GM21786 (cell line): ENCODE data around the gene CIAPIN1.
"Not testable (repeated sequence)": the region's sequence is repeated elsewhere in the genome, so short reads cannot be mapped to it uniquely, and the experiment has no call there.

Experiments used
- ATAC-seq: cut with Tn5 transposase; IDR thresholded peaks from one replicate; pipeline ENCODE4 v1.9.1; 2021; ENCODE audit not compliant: unreplicated experiment

The CIAPIN1 gene

GRCh38 chr16:57444711-57445110 lies 2.5 kb downstream of the CIAPIN1 start:
- ATAC-seq: no peak

DNA sequence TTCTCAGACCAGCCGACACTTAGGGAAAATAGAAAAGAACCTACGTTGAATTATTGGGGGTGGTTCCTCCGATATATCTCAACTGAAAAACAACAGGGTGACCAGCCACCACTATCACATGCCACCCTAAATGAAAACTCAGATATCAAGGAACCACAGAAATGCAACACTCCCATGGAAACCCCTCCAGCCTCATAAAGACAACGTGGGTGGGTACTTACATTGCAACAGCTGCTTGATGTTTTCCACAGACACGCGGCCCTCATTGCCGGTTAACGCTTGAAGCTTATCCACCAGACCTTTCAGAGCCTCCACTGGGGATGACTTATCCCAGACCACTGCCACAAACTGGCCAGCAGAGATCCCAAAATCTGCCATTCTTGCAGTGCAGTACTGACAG lies 6.6 kb downstream of the CIAPIN1 start:
- not testable (repeated sequence) for ATAC-seq

GRCh38 chr16:57439947-57440346 lies 7.2 kb downstream of the CIAPIN1 start:
- not testable (repeated sequence) for ATAC-seq

- no peak for ATAC-seq
Observed at GRCh38 chr16:57435838-57436237, 11.3 kb downstream of the CIAPIN1 start.

- no peak for ATAC-seq
Observed at GRCh38 chr16:57434003-57434402, 13.2 kb downstream of the CIAPIN1 start.

GRCh38 chr16:57432989-57433388 lies 14.2 kb downstream of the CIAPIN1 start:
- ATAC-seq: no peak

DNA sequence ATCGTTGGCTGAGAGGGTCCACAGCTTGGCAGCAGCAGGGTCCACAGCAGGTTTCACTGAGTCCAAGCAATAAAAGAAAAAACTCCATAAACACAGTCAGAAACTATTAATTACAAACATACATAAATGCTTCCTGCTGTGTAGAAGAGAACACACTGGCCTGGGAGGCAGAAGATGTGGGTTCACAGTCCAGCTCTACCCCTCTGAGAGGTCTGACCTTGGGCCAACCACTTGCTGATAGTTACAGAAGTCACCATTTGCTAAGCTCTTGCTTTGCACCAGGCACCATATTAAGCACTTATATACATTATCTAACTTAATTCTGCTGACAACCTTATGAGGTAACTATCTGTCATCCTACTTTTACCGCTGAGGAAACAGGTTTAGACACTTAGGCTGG lies 14.7 kb downstream of the CIAPIN1 start:
- no peak for ATAC-seq

DNA sequence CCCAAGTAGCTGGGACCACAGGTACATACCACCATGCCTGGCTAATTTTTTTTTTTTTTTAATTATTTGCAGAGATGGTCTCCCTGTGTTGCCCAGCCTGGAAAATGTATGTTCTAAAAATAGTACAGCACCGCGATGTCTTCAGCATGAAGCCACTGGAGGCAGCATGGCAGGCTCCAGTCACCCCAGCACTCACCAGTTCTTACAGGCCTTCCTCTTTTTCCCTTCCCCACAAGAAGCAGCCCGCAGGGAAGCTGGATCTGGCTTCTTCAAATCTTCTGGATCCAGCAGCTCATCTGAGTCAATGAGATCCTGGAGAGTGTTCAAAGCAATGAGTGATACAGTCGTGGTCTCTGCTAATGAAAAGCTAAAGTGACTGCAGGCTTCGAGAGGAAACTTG lies 16.2 kb downstream of the CIAPIN1 start:
- no peak for ATAC-seq

- no peak for ATAC-seq
Observed at GRCh38 chr16:57427824-57428223, 19.4 kb downstream of the CIAPIN1 start.

DNA sequence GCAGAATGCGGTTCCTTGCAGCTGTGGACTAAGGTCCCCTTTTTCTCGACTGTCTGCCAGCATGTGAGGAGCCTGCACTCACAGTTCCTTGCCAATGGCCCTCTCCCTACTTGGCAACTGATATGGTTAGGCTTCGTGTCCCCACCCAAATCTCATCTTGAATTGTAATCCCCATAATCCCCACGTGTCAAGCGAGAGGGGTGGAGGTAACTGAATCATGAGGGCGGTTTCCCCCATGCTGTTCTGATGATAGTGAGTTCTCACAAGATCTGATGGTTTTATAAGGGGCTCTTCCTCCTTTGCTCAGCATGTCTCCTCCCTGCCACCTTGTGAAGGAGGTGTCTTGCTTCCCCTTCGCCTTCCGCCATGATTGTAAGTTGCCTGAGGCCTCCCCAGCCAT lies 19.9 kb downstream of the CIAPIN1 start:
- no peak for ATAC-seq

DNA sequence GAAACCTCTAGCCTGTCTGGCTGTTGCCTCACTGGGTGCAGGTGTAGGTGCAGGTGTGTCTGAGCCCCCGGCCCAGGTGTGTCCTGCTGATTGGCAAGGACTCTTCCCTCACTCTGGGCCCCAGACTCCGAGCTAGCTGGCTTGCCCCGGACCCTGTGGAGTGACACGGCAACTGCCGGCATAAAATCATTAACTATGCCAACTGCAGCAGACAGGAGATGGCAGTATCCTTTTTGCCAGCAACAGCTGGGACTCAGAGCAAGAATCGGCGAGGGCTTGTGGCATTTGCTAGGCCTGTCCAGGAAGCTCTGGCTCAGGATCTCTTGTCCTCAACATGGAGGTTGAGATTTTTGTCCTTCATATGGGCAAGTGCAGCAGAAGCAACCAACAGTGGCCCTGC lies 20.8 kb downstream of the CIAPIN1 start:
- no peak for ATAC-seq

- no peak for ATAC-seq
Observed at GRCh38 chr16:57424583-57424982, 22.6 kb downstream of the CIAPIN1 start.

DNA sequence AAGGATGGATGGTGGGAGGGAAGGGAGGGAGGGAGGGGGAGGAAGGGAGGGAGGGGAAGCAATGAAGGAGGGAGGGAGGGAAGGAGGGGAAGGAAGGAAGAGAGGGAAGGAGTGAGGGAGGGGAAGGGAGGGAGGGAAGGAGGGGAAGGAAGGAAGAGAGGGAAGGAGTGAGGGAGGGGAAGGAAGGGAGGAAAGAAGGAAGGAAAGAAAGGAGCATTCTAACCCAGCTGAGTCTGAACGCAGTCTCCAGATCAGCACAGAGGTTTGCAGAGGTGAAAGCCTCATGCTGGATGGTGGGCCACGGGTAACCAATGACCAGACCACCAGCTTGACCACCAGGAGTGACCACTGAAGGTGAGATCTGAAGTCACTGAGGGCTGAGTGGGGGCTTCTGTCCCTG lies 24.0 kb downstream of the CIAPIN1 start:
- ATAC-seq: no peak

GRCh38 chr16:57422026-57422944 lies 24.9 kb downstream of the CIAPIN1 start:
- ATAC-seq: no peak

DNA sequence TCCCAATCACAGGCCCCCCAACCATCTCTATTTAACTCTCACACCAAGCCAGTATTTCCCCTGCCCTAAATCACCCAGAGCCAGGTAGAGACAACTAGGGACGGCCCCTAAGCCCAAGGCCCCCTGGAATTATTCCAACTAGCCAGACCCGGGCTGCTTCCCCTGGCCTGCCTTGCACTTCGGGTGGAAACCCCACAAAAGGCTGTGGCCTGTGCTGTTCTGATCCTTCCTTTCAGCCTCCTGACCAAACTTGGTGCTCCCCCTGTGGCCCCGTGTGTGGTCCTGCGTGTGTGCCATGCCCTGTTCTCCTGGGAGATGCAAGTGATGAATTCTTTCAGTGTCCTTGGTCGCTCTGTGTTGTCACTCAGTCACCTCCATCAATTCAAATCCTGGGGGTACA lies 27.7 kb downstream of the CIAPIN1 start:
- no peak for ATAC-seq

DNA sequence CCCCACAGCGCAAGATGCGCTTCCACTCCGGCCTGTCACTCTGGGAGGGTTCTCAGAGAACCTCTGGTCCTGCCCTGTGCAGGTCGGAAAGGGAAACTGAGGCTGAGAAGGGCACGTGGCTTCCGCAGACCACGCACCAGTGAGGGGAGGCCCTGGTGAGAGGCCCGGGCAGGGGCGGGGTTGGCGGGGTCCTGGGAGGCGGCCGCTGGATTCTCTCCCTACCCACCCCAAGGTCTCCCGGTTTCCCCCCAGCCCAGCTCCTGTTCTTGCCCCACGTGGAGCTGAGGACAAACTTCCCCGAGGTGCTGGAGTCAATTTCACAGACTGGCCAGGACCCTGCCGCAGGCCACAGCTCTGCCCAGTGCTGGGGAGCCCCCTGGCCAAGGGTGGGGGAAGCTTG lies 31.1 kb downstream of the CIAPIN1 start:
- ATAC-seq: no peak

DNA sequence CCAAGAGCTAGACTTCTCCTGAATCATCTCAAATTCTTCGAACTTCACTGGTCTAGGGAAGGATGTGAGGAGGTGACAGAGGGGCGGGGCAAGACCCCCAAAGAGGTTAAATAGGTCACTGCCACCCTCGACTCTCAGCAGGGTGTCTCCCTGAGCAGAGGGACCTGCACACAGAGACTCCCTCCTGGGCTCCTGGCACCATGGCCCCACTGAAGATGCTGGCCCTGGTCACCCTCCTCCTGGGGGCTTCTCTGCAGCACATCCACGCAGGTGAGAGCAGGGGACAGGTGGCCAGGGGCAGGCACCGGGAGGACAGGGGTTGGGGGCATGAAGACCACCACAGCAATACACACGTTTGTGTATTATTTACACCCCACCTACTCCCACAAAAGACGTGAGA lies 33.5 kb downstream of the CIAPIN1 start:
- ATAC-seq: no peak

DNA sequence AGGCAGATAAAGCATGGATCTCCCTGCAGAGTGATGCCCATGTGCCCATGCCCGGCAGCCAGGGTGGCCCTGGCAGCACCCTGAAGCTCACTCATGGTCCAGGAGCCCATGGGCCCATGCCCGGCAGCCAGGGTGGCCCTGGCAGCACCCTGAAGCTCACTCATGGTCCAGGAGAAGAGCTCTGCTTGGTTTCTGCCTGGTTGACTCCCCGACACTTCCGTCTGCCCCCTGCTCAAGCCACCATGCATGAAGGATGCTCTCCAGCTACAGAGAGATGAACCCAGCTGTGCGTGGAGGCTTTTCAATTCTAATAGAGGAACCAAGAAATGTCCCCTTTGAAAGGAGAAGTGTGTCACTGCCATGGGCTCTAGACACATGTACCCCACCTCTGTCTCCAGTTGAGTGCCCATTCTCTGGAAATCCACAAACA lies 33.9 kb downstream of the CIAPIN1 start:
- ATAC-seq: peak; percentile 73

GRCh38 chr16:57412584-57412983 lies 34.6 kb downstream of the CIAPIN1 start:
- ATAC-seq: no peak

DNA sequence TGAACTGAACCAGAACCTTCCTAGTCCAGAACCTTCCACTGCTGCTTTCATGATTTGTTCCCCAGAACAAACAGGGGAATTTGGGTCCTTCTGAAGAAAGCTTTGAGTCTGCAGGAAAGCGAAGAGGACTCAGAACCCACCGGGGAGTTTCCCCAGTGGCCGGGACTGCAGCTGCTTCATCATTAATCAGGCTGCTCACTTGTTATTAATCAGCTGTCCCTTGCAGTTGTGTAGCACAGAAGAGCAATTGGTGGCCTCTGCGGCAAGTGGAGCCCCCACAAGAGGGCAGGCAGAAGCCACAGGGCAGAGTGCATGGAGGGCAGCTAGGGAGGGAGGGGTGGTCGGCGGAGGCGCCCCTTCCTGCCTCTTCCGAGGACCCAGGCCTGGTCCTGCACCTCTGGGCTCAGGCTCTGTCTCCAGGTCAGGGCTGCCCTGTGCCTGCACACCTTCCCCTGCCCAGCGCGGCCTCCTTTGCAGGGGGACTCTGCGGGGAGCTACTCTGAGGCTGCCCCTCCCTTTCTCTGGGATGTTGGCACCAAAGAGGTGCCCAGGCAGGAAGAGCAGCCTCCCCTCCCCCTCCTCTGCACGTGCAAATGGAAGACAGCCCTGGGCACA lies 35.7 kb downstream of the CIAPIN1 start:
- ATAC-seq: no peak

DNA sequence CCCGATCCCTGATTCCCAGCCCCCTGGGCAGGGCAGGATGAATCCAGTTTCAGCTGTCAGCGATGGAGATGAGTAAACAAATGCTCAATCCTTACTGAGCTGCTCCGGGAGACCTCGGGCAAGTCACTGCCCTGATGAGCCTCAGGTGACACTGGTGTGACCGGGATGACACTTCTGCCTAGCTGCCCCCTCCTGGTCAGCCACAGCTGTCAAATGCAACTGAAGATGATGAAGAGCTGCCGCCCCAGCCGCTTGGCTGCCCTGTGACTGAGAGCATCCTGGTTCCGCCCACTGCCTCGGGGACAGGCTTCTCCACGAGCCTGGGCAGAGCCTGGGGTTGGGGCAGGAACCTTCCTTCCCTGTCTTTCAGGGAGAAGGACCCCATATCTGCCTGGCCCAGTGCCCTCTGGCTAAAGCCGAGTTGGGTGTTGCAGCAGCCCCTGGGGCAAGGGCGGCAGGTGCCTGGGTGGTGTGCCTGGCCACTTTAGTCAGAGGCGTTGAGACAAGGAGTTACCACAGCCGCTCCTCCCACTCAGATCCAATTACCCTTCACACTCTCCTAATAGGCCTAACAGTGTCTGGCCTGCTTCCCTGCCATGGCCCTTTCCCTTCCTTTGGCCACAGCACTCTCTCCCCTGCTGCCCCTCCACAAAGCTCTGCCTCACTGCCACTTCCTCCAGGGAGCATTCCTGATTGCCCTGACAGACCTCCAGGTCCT lies 37.2 kb downstream of the CIAPIN1 start:
- no peak for ATAC-seq

GRCh38 chr16:57409065-57409464 lies 38.1 kb downstream of the CIAPIN1 start:
- ATAC-seq: no peak
